Left lung (tissue), 10 donors: ENCODE results near the gene SIN3A. TPM values are rescaled to one million over a fixed set of nuclear protein-coding genes. Genes with fewer than 3 reads are reported as not detected.

Source experiments
- ATAC-seq: fragments of 200-7000 bp; cut with Tn5 transposase; one replicate; pipeline ENCODE4 v1.9.1; 2020; ENCODE audit warnings: moderate library complexity
- DNase-seq, 4 donors: peaks; one replicate each; pipeline ENCODE4 v3.0.0-alpha.2; 2013 to 2020
- H3K27ac ChIP-seq, 2 donors: fragments of 200-600 bp; sonication (generic) in 1 of 2; one replicate each; pipeline versions ENCODE4 v1.5.0 to v1.8.0; 2020 to 2021
- H3K27me3 ChIP-seq, 2 donors: fragments of 200-600 bp; sonication (generic) in 1 of 2; one replicate each; pipeline versions ENCODE4 v1.5.0 to v1.8.0; 2020 to 2021
- H3K36me3 ChIP-seq, 2 donors: fragments of 200-600 bp; sonication (generic) in 1 of 2; one replicate each; pipeline versions ENCODE4 v1.5.0 to v1.8.0; 2020 to 2021
- H3K4me1 ChIP-seq, 2 donors: fragments of 200-600 bp; one replicate each; pipeline ENCODE4 v1.8.0; 2021
- H3K4me3 ChIP-seq, 2 donors: fragments of 200-600 bp; sonication (generic) in 1 of 2; one replicate each; pipeline versions ENCODE4 v1.5.0 to v1.8.0; 2020 to 2021; ENCODE audit warnings: mild to moderate bottlenecking in 1 of 2
- H3K9me3 ChIP-seq, 2 donors: fragments of 200-600 bp; sonication (generic) in 1 of 2; one replicate each; pipeline versions ENCODE4 v1.5.0 to v1.8.0; 2020 to 2021
- CTCF ChIP-seq, 2 donors: fragments of 200-600 bp; sonication (generic) in 1 of 2; IDR thresholded peaks; one replicate each; pipeline versions ENCODE4 v1.5.0 to v1.8.0; 2021; ENCODE audit warnings: antibody characterized with exemption in 2 of 2
- intact Hi-C, 2 donors: fragments of 100-400 bp; cut with DNase I; formaldehyde crosslinking; loops; one replicate each; pipeline versions ENCODE4 v1.11.2 to v1.14.2; 2022
- polyA plus RNA-seq, 6 donors: library from polyadenylated mRNA; unstranded; fragments of 120-200 nt; gene quantifications; one replicate each; pipeline ENCODE4 v1.2.1, GENCODE V29; 2013; ENCODE audit not compliant: insufficient read length in 6 of 6
- total RNA-seq, 2 donors: library from RNA; stranded (reverse); fragmentation: NEBNext Ultra II Directional; extraction: Animal tissue kit (Norgen Biotek cat#: 25700); gene quantifications; one replicate each; pipeline ENCODE4 v1.2.1, GENCODE V29; 2021
- donor health status: DM: no; HTN: yes; CAD: no.
- donor health status: DM: no; HTN: no; CAD: no.

The SIN3A gene
- total and polyA plus RNA-seq, 8 donors, result 49.4 to 67.5 (median 62.1) TPM

- Histone ChIP-seq H3K9me3 (no peaks in the 10 kb centered on the region), H3K27ac (no peak overlapping the region), H3K4me1 (no peaks in the 10 kb centered on the region), H3K36me3 (peaks cover 0 to 72% of the 10 kb centered on the region in 2 donors), H3K27me3 (no peaks in the 10 kb centered on the region), H3K4me3 (no peak overlapping the region)
- no peak for DNase-seq
- no peak for TF ChIP-seq CTCF (IDR thresholded peaks at IDR 0.05)
- ATAC-seq, result no peak
- intact Hi-C loops, result no loop called here
Observed at GRCh38 chr15:75356006-75356405, 95.5 kb downstream of the SIN3A start.

- H3K4me1 ChIP-seq, result peaks cover 0 to 4% of the 10 kb centered on the region in 2 donors
- H3K27ac ChIP-seq, result no peak overlapping the region
- H3K4me3 ChIP-seq, result no peak overlapping the region
- H3K9me3 ChIP-seq, result no peaks in the 10 kb centered on the region
- no peak for DNase-seq
- TF ChIP-seq CTCF (IDR thresholded peaks at IDR 0.05), result no peak
- H3K36me3 ChIP-seq, result peaks cover 0 to 65% of the 10 kb centered on the region in 2 donors
- H3K27me3 ChIP-seq, result no peaks in the 10 kb centered on the region
- intact Hi-C loops, result no loop called here
- ATAC-seq, result no peak
Observed at GRCh38 chr15:75355369-75355768, 96.1 kb downstream of the SIN3A start.

- ATAC-seq, result no peak
Observed at GRCh38 chr15:75354454-75354853, 97.0 kb downstream of the SIN3A start.

GRCh38 chr15:75353604-75354003 is 97.9 kb downstream of the SIN3A start:
- H3K4me1 ChIP-seq, result peaks cover 6 to 21% of the 10 kb centered on the region in 2 donors
- no peak overlapping the region for H3K4me3 ChIP-seq
- peaks cover 0 to 48% of the 10 kb centered on the region in 2 donors for H3K36me3 ChIP-seq
- DNase-seq (no peak), ATAC-seq (no peak)
- intact Hi-C loops, result no loop called here
- no peak overlapping the region for H3K27ac ChIP-seq
- no peaks in the 10 kb centered on the region for H3K9me3 ChIP-seq
- peaks cover 0 to 7% of the 10 kb centered on the region in 2 donors for H3K27me3 ChIP-seq
- TF ChIP-seq CTCF (IDR thresholded peaks at IDR 0.05), result no peak

More at GRCh38 chr15:75354454-75354853, 97.0 kb downstream of the SIN3A start:
- intact Hi-C loops, result no loop called here
- Histone ChIP-seq H3K4me3 (no peak overlapping the region), H3K36me3 (peaks cover 0 to 56% of the 10 kb centered on the region in 2 donors), H3K27ac (no peak overlapping the region), H3K9me3 (no peaks in the 10 kb centered on the region), H3K27me3 (no peaks in the 10 kb centered on the region), H3K4me1 (peaks cover 0 to 13% of the 10 kb centered on the region in 2 donors)
- no peak for TF ChIP-seq CTCF (IDR thresholded peaks at IDR 0.05)
- no peak for DNase-seq

GRCh38 chr15:75352186-75353080 is 99.1 kb downstream of the SIN3A start:
- Histone ChIP-seq H3K27ac (no peak overlapping the region), H3K9me3 (no peaks in the 10 kb centered on the region), H3K27me3 (peaks cover 0 to 18% of the 10 kb centered on the region in 2 donors), H3K4me3 (no peak overlapping the region), H3K36me3 (peaks cover 0 to 36% of the 10 kb centered on the region in 2 donors), H3K4me1 (peaks cover 11 to 33% of the 10 kb centered on the region in 2 donors)
- no peak for TF ChIP-seq CTCF (IDR thresholded peaks at IDR 0.05)
- intact Hi-C loops, result no loop called here
- ATAC-seq (no peak), DNase-seq (no peak)
